ENCODE measurements around the gene GNG7.

The GNG7 gene

DNA sequence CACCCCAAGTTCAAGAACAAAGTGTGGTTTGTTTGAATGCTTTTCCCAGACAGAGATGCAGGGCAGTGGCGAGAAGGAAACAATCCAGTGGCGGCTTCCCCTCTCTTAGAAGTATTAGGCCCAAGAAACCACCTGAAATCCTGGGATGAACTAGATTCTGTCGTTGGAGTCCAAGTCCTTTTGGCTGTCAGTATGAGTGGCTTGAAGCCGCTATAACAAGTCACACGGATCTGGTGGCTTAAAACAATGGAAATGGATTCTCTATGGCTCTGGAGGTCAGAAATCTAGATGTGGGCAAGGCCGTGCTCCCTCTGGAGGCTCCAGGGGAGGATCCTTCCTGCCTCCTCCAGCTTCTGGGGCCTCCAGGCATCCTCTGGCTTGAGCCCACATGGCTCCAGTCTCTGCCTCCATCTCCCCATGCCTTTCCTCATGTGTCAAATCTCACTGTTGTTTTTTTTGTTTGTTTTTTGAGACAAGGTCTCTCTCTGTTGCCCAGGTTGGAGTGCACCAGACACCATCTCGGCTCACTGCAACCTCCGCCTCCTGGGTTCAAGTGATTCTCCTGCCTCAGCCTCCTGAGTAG lies 97.7 kb downstream of the GNG7 start:
- H3K4me3 ChIP-seq (ENCODE audit: low read depth, low read length) = no peak overlapping the region
- no peak for DNase-seq (ENCODE audit: low read depth)
- TF ChIP-seq, protein P1, sequence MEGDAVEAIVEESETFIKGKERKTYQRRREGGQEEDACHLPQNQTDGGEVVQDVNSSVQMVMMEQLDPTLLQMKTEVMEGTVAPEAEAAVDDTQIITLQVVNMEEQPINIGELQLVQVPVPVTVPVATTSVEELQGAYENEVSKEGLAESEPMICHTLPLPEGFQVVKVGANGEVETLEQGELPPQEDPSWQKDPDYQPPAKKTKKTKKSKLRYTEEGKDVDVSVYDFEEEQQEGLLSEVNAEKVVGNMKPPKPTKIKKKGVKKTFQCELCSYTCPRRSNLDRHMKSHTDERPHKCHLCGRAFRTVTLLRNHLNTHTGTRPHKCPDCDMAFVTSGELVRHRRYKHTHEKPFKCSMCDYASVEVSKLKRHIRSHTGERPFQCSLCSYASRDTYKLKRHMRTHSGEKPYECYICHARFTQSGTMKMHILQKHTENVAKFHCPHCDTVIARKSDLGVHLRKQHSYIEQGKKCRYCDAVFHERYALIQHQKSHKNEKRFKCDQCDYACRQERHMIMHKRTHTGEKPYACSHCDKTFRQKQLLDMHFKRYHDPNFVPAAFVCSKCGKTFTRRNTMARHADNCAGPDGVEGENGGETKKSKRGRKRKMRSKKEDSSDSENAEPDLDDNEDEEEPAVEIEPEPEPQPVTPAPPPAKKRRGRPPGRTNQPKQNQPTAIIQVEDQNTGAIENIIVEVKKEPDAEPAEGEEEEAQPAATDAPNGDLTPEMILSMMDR (IDR thresholded peaks at IDR 0.05; ENCODE audit: insufficient read depth, low read depth, low read length, missing control alignments) = no peak

DNA sequence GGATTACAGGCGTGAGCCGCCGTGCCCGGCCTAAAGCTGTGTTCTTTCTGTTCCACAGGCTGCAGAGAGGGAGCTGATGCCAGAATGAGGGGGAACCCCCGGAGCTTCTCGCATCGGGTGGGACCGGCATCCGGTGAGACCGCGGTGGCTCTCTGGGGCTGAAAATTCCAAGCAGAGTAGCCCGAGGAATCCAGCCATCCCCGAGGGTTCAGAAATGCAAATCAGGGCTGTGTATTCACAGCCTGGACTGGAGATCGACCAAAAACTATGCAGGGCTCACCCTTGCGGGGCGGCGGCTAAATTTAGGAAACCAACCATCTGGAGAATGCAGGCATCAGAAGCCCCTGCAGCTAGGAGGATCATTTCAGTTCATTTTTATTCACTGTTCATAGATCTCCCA lies 99.2 kb downstream of the GNG7 start:
- TF ChIP-seq, protein P1 (IDR thresholded peaks at IDR 0.05; ENCODE audit: insufficient read depth, low read depth, low read length, missing control alignments) = no peak

DNA sequence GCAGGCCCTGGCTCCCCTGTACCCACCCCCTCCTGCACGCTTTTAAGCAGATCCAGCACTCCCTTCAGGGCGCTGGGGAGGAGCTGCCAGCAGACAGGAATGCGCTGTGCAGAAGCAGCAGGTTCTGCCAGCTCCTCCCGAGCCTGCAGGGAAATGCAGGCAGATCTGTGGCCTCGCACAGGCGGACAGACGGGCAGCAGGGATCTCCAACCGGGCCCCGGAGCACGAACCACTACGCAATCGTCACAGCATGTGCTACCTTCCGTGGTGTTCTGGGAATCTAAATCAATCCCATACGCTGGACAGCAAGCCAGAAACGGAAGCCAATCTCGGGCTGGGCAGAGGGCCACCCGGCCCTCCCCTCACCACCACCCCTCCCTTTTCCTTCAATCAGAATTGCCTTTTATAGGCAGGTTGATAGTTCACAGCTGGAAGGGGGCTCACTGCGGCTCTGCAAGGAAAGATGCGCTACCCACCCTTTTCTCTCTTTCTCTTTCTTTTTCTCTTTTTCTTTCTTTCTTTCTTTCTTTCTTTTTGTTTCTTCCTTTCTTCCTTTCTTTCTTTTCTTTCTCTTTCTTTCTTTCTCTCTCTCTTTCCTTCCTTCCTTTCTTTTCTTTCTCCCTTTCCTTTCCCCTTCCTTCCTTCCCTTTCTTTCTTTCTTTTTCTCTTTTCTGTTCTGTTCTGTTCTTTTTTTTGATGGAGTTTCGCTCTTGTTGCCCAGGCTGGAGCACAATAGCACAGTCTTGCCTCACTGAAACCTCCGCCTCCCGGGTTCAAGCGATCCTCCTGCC lies 99.9 kb downstream of the GNG7 start:
- TF ChIP-seq, protein P1 (IDR thresholded peaks at IDR 0.05; ENCODE audit: insufficient read depth, low read depth, low read length, missing control alignments) = no peak
- no peak overlapping the region for H3K4me3 ChIP-seq (ENCODE audit: low read depth, low read length)
- no peak for DNase-seq (ENCODE audit: low read depth)

More for the DNA sequence above, 99.2 kb downstream of the GNG7 start:
- DNase-seq (ENCODE audit: low read depth) = peak; percentile 43
- H3K4me3 ChIP-seq (ENCODE audit: low read depth, low read length) = peak overlapping the region; percentile 13; the same call in 1 of the 2 replicates

DNA sequence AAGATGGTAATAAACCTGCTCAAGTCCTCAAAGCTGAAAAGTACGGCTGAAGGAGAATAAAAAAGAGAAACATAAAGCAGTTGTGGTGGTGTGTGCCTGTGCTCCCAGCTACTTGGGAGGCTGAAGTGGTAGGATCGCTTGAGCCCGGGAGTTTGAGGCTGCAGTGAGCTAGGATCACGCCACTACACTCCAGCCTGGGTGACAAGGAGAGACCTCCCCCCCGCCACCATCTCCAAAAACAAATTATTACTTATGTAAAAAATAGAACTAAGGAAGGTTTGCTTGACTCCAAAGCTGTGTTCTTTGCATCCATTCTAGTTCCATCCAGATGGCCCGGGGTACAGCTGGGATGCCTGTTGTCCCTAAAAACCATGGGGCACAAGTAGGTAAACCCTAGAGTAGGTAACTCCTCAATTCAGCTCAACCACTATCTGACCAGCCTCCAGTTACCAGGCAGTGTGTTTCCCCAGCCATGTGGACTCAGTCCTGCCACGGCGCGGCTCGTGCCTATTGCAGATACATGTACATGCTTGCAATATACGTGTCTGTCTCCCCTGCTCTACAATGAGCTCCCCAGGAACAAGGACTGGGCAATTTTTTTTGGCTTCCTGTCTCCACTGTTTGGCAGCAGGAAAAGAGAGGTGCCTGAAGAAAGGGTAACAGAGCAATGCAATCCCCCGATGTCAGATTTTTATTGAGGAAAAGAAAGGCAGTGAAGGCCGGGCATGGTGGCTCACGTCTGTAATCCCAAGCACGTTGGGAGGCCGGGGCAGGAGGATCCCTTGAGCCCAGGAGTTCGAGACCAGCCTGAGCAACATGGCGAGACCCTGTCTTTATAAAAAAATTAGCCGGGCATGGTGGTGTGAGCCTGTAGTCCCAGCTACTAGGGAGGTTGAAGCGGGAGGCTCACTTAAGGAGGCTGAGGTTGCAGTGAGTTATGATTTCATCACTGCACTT lies 101.3 kb downstream of the GNG7 start:
- TF ChIP-seq, protein P1 (IDR thresholded peaks at IDR 0.05; ENCODE audit: insufficient read depth, low read depth, low read length, missing control alignments) = no peak
- H3K4me3 ChIP-seq (ENCODE audit: low read depth, low read length) = no peak overlapping the region
- no peak for DNase-seq (ENCODE audit: low read depth)

DNA sequence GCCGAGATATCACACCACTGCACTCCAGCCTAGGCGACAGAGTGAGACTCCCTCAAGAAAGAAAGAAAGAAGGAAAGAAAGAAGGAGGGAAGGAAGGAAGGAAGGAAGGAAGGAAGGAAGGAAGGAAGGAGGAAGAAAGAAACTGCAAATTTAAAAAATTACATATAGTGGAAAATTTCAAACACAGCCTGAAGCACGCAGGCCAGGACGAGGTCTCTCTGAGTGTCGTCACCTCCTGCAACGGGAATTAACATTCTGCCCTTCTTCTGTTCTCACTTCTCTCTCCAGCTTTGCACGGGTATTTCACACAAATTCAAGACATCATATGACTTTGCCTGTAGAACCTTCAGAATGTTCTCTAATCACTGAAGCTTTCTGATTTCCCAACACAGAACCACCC lies 108.2 kb downstream of the GNG7 start:
- TF ChIP-seq, protein P1 (IDR thresholded peaks at IDR 0.05; ENCODE audit: insufficient read depth, low read depth, low read length, missing control alignments) = no peak
- peak; percentile 69 for DNase-seq (ENCODE audit: low read depth)
- no peak overlapping the region for H3K4me3 ChIP-seq (ENCODE audit: low read depth, low read length)

DNA sequence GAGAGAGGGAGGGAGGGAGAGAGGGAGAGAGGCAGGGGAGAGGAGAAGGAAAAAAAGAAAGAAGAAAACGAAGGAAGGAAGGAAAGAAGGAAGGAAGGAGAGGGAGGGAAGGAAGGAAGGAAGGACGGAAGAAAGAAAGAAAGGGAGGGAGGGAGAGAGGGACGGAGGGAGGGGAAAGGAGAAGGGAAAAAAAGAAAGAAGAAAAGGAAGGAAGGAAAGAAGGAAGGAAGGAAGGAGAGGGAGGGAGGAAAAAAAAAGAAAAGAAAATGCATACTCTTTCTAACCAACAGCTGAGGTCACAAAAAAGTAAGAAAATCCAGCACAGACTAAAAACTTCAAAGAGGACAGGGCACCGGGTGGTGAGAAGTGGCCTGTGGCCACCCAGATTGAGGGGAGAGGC lies 109.7 kb downstream of the GNG7 start:
- DNase-seq (ENCODE audit: low read depth) = no peak
- TF ChIP-seq, protein P1 (IDR thresholded peaks at IDR 0.05; ENCODE audit: insufficient read depth, low read depth, low read length, missing control alignments) = no peak
- no peak overlapping the region for H3K4me3 ChIP-seq (ENCODE audit: low read depth, low read length)
